ENCODE data around the gene FGR.
A peak's percentile ranks its signal among the peaks of the same experiment; 100 is the strongest.

Gene FGR

GRCh38 chr1:27671964-27672749 lies 37.2 kb upstream of the FGR start, which contains the start of gene IFI6:
Gene IFI6 (minus strand): TSS chr1:27672192. CDS start chr1:27669314, 2,878 bp downstream.
- no peak for TF ChIP-seq CTCF (IDR thresholded peaks at IDR 0.05; ENCODE audit: low read depth, low read length, missing control alignments)
- H3K4me3 ChIP-seq (replicated peaks; ENCODE audit: low read depth, low read length), result peak within 1 kb of the TSS; percentile 43
- peak; percentile 96 for DNase-seq (ENCODE audit: extremely low read depth, low read depth)

GRCh38 chr1:27669876-27670275 lies 34.9 kb upstream of the FGR start:
- no peak for TF ChIP-seq CTCF (IDR thresholded peaks at IDR 0.05; ENCODE audit: low read depth, low read length, missing control alignments)
- no peak for DNase-seq (ENCODE audit: extremely low read depth, low read depth)
- peak overlapping the region; percentile 34 for H3K4me3 ChIP-seq (replicated peaks; ENCODE audit: low read depth, low read length)

DNA sequence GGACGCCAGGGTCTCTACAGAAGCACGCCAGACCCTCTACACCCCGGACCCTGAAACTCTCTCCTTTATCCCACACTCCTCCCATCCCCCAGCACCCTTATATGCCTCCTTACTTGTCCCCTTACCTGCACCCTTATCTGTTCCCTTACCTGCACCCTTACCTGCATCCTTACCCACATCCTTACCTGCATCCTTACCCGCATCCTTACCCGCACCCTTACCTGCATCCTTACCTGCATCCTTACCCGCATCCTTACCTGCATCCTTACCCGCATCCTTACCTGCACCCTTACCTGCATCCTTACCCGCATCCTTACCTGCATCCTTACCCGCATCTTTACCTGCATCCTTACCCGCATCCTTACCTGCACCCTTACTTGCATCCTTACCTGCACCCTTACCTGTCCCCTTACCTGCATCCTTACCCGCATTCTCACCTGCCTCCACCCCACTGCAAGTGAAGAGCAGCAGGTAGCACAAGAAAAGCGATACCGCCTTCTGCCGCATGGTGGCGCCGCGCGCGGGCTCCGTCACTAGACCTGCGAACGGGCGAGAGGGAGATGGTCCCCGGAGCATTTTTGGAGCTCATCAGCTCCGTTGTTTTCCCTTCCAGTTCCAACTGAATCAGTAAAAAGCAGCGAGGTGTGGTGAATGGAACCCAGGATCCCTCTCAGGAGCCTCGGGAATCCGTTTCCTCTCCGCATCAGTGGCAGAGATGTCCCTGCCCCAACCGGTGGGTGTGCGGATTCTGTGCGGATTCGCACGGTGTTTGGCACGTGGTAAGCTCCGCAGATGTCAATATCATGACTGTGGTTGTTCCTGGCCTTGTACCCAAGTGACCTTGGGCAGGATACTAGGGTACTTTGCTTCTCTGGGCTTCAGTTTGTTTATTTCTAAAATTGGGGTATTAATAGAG lies 34.1 kb upstream of the FGR start:
- H3K4me3 ChIP-seq (replicated peaks; ENCODE audit: low read depth, low read length), result peak overlapping the region; percentile 34
- TF ChIP-seq CTCF (IDR thresholded peaks at IDR 0.05; ENCODE audit: low read depth, low read length, missing control alignments), result peak; percentile 66
- DNase-seq (ENCODE audit: extremely low read depth, low read depth), result no peak

GRCh38 chr1:27668121-27668807 lies 33.3 kb upstream of the FGR start:
- DNase-seq (ENCODE audit: extremely low read depth, low read depth), result no peak
- TF ChIP-seq CTCF (IDR thresholded peaks at IDR 0.05; ENCODE audit: low read depth, low read length, missing control alignments), result no peak
- no peak overlapping the region for H3K4me3 ChIP-seq (replicated peaks; ENCODE audit: low read depth, low read length)

DNA sequence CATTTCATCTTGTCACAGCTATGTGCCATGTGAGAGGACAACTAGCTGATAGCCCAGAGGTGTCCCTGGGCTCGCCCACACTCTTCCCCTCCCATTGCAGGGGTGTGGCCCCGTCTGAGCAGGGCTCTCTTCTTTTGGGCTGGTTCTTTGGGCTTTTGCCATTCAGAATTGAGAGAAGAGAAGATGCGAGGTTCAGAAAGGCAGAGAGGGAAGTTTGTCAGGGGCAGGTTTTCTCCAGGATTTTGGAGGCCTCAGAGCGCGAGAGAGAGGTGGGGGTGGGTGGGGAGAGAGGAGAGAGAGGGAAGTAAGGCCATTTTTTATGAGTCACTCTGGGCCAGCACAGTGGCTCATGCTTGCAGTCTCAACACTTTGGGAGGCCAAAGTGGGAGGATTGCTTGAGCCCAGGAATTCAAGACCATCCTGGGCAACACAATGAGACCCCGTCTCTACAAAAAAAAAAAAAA lies 31.8 kb upstream of the FGR start:
- no peak for TF ChIP-seq CTCF (IDR thresholded peaks at IDR 0.05; ENCODE audit: low read depth, low read length, missing control alignments)
- DNase-seq (ENCODE audit: extremely low read depth, low read depth), result no peak
- no peak overlapping the region for H3K4me3 ChIP-seq (replicated peaks; ENCODE audit: low read depth, low read length)

- DNase-seq (ENCODE audit: extremely low read depth, low read depth), result no peak
- TF ChIP-seq CTCF (IDR thresholded peaks at IDR 0.05; ENCODE audit: low read depth, low read length, missing control alignments), result no peak
- H3K4me3 ChIP-seq (replicated peaks; ENCODE audit: low read depth, low read length), result no peak overlapping the region
These were observed 31.3 kb upstream of the FGR start for GRCh38 chr1:27666294-27666693.
